Heart left ventricle (tissue), 13 donors: ENCODE results near the gene GPR107.

Experiments used
- CTCF ChIP-seq, 12 donors: fragments of 200-600 bp; sonication (generic) in 4 of 12; IDR thresholded peaks; one replicate each; pipeline versions ENCODE4 v1.5.0 to v1.8.0; 2018 to 2022; ENCODE audit warnings: antibody characterized with exemption in 12 of 12, mild to moderate bottlenecking in 5 of 12
- POLR2A ChIP-seq, 2 donors: fragments of 450-650 bp; IDR thresholded peaks; one replicate each; pipeline ENCODE4 v1.6.1; 2017; ENCODE audit warnings: antibody characterized with exemption in 2 of 2, mild to moderate bottlenecking in 2 of 2, moderate library complexity in 2 of 2
- donor health status: ischemic (EF 13 %, LVEDD 7.1; RV severe dilation, severe dysfunction).
- donor health status: DM: no; HTN: yes; CAD: no.
- donor health status: DM: no; HTN: no; CAD: no.
- donor health status: ischemic (EF 25% LVEDD 6.9; RV normal size, moderate dysfunction).
- donor health status: ischemic (EF 25% LVEDD 5.7; RV mildly dilated, moderate dysfunction).
- donor health status: ischemic (EF 35%, LVEDD 5.7; RV mildly dilated, moderate dysfunction).
- donor health status: nonischemic (EF 11% LVEDD 7.7; RV severe dilation, severe dysfunction).
- donor health status: DM: yes; HTN: yes; CAD: no.
- donor health status: PGD.
- donor health status: ischemic (EF 29% LVEDD 5.4; RV normal size, mild dysfunction).
- donor health status: nonischemic (EF 23%, LVEDD 6.1; RV moderate dilation, normal function).

- TF ChIP-seq CTCF (IDR thresholded peaks at IDR 0.05) (no peak), POLR2A (IDR thresholded peaks at IDR 0.05) (no peak)
Observed at GRCh38 chr9:130034570-130034969, 19.1 kb upstream of the GPR107 start.
